Right lobe of liver (tissue), 6 donors: Measurements from ENCODE around the gene MYH6. TPM values are rescaled to one million over a fixed set of nuclear protein-coding genes. Genes with fewer than 3 reads are reported as not detected.
"Not testable (repeated sequence)": the region's sequence is repeated elsewhere in the genome, so short reads cannot be mapped to it uniquely, and the experiment has no call there.

Source experiments
- ATAC-seq, 4 donors: fragments of 200-7000 bp; cut with Tn5 transposase; one replicate each; pipeline ENCODE4 v1.9.1; 2020; ENCODE audit warnings: mild to moderate bottlenecking in 4 of 4, moderate library complexity in 4 of 4
- DNase-seq, 3 donors: peaks; one replicate each; pipeline ENCODE4 v3.0.0-alpha.2; 2020
- H3K27ac ChIP-seq, 3 donors: fragments of 200-600 bp; one replicate each; pipeline ENCODE4 v1.8.0; 2022
- H3K27me3 ChIP-seq, 2 donors: fragments of 200-600 bp; one replicate each; pipeline ENCODE4 v1.8.0; 2022
- H3K36me3 ChIP-seq, 4 donors: fragments of 200-600 bp; sonication (generic) in 1 of 4; one replicate each; pipeline versions ENCODE4 v1.5.1 to v1.8.0; 2017 to 2022; ENCODE audit warnings: control low read depth in 1 of 4
- H3K4me1 ChIP-seq, 4 donors: fragments of 200-600 bp; sonication (generic) in 1 of 4; one replicate each; pipeline versions ENCODE4 v1.5.1 to v1.8.0; 2017 to 2022; ENCODE audit warnings: control low read depth in 1 of 4
- H3K4me3 ChIP-seq, 3 donors: fragments of 200-600 bp; one replicate each; pipeline ENCODE4 v1.8.0; 2022
- H3K9me3 ChIP-seq, 4 donors: fragments of 200-600 bp; sonication (generic) in 1 of 4; one replicate each; pipeline versions ENCODE4 v1.5.1 to v1.8.0; 2017 to 2022; ENCODE audit warnings: control low read depth in 1 of 4
- CTCF ChIP-seq, 4 donors: fragments of 200-600 bp in 3 of 4; fragments of 450-650 bp in 1 of 4; IDR thresholded peaks; one replicate each; pipeline versions ENCODE4 v1.5.1 to v1.8.0; 2016 to 2022; ENCODE audit warnings: antibody characterized with exemption in 4 of 4, mild to moderate bottlenecking in 2 of 4
- POLR2A ChIP-seq: fragments of 450-650 bp; IDR thresholded peaks from one replicate; pipeline ENCODE4 v1.6.1; 2017; ENCODE audit warnings: antibody characterized with exemption, mild to moderate bottlenecking
- WGBS: methylation state at CpG from one replicate; pipeline ENCODE4 v1.1.6; 2018; ENCODE audit warnings: low coverage, low lambda C conversion rate; ENCODE audit not compliant: insufficient coverage; ENCODE audit errors: missing lambda C conversion rate; 5-methylcytosine and 5-hydroxymethylcytosine counted together
- intact Hi-C, 2 donors: fragments of 100-400 bp; cut with DNase I; formaldehyde crosslinking; loops; one replicate each; pipeline versions ENCODE4 v1.11.2 to v1.14.1; 2022
- total RNA-seq, 6 experiments: library from RNA; depleted of rRNA in 2 of 6; stranded (reverse); fragments of >200 nt in 2 of 6; fragmentation: NEBNext Ultra II Directional in 3 of 6; extraction: Animal tissue kit (Norgen Biotek cat#: 25700) in 3 of 6; gene quantifications; one replicate each; pipeline versions ENCODE4 v1.1.0 to v1.2.4, GENCODE V29; 2016 to 2023
- donor health status: DM: no; HTN: yes; CAD: no.
- donor health status: DM: no; HTN: no; CAD: no.
- donor health status: DM: no; HTN: no; CAD: no.
- donor health status: DM: no; HTN: yes; CAD: no.
- donor health status: DM: no; HTN: yes; CAD: no.

MYH6 gene
- total RNA-seq, 6 experiments from 2014 or later = 0.07 to 1.00 (median 0.13) TPM; not detected in 1

GRCh38 chr14:23388996-23389395 is 19.1 kb downstream of the MYH6 start:
- intact Hi-C loops = loop anchor here in 1 of 2 donors (10.0 kb wide), 1 partner anchor 264 kb away; no protein-coding TSS in a partner anchor

GRCh38 chr14:23387916-23388882 is 19.9 kb downstream of the MYH6 start:
- TF ChIP-seq CTCF (IDR thresholded peaks at IDR 0.05) = no peak
- TF ChIP-seq POLR2A = no peak
- Histone ChIP-seq H3K4me1 (no peaks in the 10 kb centered on the region), H3K36me3 (no peaks in the 10 kb centered on the region), H3K27ac (no peak overlapping the region), H3K9me3 (no peaks in the 10 kb centered on the region), H3K4me3 (no peak overlapping the region), H3K27me3 (no peaks in the 10 kb centered on the region)
- no peak for ATAC-seq
- no peak for DNase-seq
- intact Hi-C loops = loop anchor here in 1 of 2 donors (10.0 kb wide), 1 partner anchor 263 kb away; no protein-coding TSS in a partner anchor
- 48% methylated on average over 10 of the region's 26 CpGs for WGBS

More at GRCh38 chr14:23388996-23389395, 19.1 kb downstream of the MYH6 start:
- Histone ChIP-seq H3K27ac (no peak overlapping the region), H3K36me3 (no peaks in the 10 kb centered on the region), H3K27me3 (no peaks in the 10 kb centered on the region), H3K9me3 (no peaks in the 10 kb centered on the region), H3K4me1 (no peaks in the 10 kb centered on the region), H3K4me3 (no peak overlapping the region)
- TF ChIP-seq CTCF (IDR thresholded peaks at IDR 0.05) = no peak
- TF ChIP-seq POLR2A = no peak
- 93% methylated on average over 2 of the region's 8 CpGs for WGBS
- ATAC-seq = no peak
- DNase-seq = no peak

DNA sequence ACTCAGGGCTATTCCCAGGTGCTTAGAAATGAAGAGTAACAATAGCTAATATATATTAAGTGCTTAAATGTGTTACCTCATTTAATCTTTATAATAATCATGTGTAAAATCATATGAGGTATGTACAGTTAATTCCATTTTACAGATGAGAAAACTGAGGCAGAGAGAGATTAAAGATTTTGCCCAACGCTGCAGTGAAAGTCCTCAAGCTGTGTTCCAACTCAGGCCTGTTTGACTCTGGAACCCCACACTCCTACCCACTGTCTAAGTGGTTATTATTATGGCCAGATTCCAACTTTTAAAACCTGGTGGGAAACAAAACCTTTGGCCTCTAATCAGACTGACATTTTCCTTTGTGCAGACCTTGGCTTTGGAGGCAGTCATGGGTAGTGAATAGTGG is 21.1 kb downstream of the MYH6 start:
- intact Hi-C loops = loop anchor here in 1 of 2 donors (10.0 kb wide), 1 partner anchor 262 kb away; no protein-coding TSS in a partner anchor
- no peak for ATAC-seq

DNA sequence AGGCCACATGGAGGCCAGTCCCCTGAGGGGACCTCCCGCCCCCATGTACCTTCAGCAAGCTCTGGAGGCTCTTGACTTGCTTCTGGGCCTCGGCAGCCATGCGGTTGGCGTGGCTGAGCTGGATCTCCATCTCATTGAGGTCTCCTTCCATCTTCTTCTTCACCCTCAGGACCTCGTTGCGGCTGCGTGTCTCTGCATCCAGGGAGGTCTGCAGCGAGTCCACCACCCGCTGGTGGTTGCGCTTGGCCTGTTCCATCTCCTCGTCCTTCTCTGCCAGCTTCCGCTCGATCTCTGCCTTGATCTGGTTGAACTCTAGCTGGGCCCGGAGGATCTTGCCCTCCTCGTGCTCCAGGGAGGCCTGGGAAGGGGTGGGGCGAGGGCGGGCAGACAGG is 21.8 kb downstream of the MYH6 start:
- 72% methylated on average over 7 of the region's 17 CpGs for WGBS
- H3K4me1 ChIP-seq, DNase-seq, H3K27me3 ChIP-seq, H3K9me3 ChIP-seq, H3K36me3 ChIP-seq, ATAC-seq, H3K4me3 ChIP-seq, H3K27ac ChIP-seq: not testable (repeated sequence)
- intact Hi-C loops = loop anchor here in 1 of 2 donors (10.0 kb wide), 1 partner anchor 261 kb away; no protein-coding TSS in a partner anchor

More for the DNA sequence above, 21.1 kb downstream of the MYH6 start:
- TF ChIP-seq POLR2A (no peak), CTCF (IDR thresholded peaks at IDR 0.05) (no peak)
- Histone ChIP-seq H3K27me3 (no peaks in the 10 kb centered on the region), H3K27ac (no peak overlapping the region), H3K36me3 (no peaks in the 10 kb centered on the region), H3K4me1 (no peaks in the 10 kb centered on the region), H3K9me3 (no peaks in the 10 kb centered on the region), H3K4me3 (no peak overlapping the region)
- no peak for DNase-seq
- WGBS = 57% methylated on average over 1 of the region's 1 CpG
